DND-41 (cell line): Measurements from ENCODE around the gene SARS2.

Source experiments
- EZH2 ChIP-seq: IDR thresholded peaks from 3 replicates; pipeline ENCODE4 v1.6.1; 2012; ENCODE audit warnings: borderline replicate concordance, low read depth, mild to moderate bottlenecking, moderate library complexity, low read length, inconsistent platforms; ENCODE audit not compliant: severe bottlenecking
- TF ChIP-seq, protein P1 (sequence below): IDR thresholded peaks from 2 replicates; pipeline ENCODE4 v1.5.1; 2012; ENCODE audit warnings: borderline replicate concordance, low read length, moderate library complexity, mild to moderate bottlenecking; ENCODE audit not compliant: poor library complexity, severe bottlenecking; ENCODE audit errors: extremely low read depth

DNA sequence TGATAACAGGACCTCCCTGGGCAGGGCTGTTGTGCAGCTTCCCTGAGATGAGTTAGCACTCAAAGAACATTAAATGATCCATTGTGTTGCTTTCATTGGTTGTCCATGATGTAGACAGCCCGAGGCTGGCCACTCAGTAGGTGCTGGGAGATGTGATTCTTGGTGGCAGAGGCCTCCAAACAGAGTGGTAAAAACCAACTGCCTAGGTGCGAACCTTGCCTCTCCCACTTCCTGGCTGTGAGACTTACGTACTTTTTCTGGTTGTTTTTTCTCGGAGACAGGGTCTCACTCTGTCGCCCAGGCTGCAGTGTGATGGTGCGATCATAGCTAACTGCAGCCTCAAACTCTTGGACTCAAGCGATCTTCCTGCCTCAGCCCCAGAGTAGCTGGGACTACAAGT is 6.2 kb downstream of the SARS2 start:
- TF ChIP-seq, protein P1, sequence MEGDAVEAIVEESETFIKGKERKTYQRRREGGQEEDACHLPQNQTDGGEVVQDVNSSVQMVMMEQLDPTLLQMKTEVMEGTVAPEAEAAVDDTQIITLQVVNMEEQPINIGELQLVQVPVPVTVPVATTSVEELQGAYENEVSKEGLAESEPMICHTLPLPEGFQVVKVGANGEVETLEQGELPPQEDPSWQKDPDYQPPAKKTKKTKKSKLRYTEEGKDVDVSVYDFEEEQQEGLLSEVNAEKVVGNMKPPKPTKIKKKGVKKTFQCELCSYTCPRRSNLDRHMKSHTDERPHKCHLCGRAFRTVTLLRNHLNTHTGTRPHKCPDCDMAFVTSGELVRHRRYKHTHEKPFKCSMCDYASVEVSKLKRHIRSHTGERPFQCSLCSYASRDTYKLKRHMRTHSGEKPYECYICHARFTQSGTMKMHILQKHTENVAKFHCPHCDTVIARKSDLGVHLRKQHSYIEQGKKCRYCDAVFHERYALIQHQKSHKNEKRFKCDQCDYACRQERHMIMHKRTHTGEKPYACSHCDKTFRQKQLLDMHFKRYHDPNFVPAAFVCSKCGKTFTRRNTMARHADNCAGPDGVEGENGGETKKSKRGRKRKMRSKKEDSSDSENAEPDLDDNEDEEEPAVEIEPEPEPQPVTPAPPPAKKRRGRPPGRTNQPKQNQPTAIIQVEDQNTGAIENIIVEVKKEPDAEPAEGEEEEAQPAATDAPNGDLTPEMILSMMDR = no peak
- no peak for TF ChIP-seq EZH2
